ENCODE results near the gene SMYD2.

DNA sequence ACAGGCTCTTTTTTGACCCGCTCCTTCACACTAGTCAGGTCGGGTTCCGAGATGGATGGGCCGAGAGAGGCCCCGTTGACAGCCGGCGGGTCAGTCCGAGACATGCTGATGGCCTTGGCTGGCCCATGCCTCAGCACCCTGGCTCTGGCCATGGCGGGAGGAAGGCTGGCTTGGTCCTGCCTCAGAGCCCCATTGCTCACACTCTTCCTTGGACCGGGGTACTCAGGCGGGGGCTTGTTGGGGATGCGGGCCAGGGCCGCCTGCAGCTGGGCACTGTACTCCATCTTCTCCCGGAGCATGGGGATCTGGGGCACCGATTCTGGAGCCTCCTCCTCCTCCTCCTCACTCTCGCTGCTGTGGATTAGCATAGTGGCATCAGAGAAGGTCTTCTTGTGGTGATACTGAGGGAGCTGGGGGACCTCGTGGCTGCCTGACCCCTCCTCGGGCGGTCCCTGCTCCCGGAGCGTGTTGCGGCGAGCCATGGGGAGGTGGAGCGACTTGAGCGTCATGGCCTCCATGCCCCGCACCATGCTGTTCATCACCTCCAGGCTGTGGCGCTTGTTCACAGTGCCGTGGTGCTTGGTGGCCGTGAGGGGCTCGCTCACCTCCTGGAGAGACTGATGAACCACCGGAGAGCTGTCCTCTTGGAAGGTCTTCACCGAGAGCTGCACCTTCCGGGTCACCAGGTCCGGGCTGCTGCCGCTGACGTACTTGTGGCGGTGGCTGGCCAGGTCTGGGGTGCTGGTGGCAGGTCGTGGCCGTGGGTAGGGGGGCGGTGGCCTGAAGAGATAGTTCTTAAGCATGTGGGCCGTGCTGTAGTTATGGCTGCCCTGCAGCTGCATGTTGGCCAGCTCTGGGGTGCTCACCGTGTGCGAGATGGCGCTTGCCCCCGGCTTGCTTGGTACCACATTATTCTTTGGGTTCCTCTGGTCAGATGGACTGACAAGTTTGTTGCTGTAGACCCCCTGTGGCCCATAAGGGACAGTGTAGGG is 102.7 kb downstream of the SMYD2 start:
- TF ChIP-seq, protein P1, sequence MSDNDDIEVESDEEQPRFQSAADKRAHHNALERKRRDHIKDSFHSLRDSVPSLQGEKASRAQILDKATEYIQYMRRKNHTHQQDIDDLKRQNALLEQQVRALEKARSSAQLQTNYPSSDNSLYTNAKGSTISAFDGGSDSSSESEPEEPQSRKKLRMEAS (IDR thresholded peaks at IDR 0.05; ENCODE audit: low read depth, low read length) = no peak
- TF ChIP-seq RELA (IDR thresholded peaks at IDR 0.05; ENCODE audit: borderline replicate concordance, partially characterized antibody) = no peak

Measured in GM12878 (cell line).